ENCODE results near the gene SNIP1.
"Not testable (repeated sequence)": the region's sequence is repeated elsewhere in the genome, so short reads cannot be mapped to it uniquely, and the experiment has no call there.

GRCh38 chr1:37518929-37519328, 35.2 kb downstream of the SNIP1 start:
- not testable (repeated sequence) for TF ChIP-seq CTCF (IDR thresholded peaks at IDR 0.05; ENCODE audit: poor library complexity, severe bottlenecking); EZH2 (IDR thresholded peaks at IDR 0.05; ENCODE audit: borderline replicate concordance, insufficient read depth, low read length, poor library complexity, severe bottlenecking); POLR2AphosphoS5 (IDR thresholded peaks at IDR 0.05); RAD21 (conservative IDR thresholded peaks at IDR 0.05); SMC3 (conservative IDR thresholded peaks at IDR 0.05; ENCODE audit: poor library complexity); MXI1 (conservative IDR thresholded peaks at IDR 0.05; ENCODE audit: poor library complexity, severe bottlenecking)

Data from neural cell (in vitro differentiated cells).